GM21717 (cell line): ENCODE measurements around the gene DTL.
"Not testable (repeated sequence)": the region's sequence is repeated elsewhere in the genome, so short reads cannot be mapped to it uniquely, and the experiment has no call there.

Experiments used
- ATAC-seq: cut with Tn5 transposase; IDR thresholded peaks from one replicate; pipeline ENCODE4 v1.9.1; 2021; ENCODE audit warnings: mild to moderate bottlenecking, moderate library complexity; ENCODE audit not compliant: unreplicated experiment

DTL gene, protein sequence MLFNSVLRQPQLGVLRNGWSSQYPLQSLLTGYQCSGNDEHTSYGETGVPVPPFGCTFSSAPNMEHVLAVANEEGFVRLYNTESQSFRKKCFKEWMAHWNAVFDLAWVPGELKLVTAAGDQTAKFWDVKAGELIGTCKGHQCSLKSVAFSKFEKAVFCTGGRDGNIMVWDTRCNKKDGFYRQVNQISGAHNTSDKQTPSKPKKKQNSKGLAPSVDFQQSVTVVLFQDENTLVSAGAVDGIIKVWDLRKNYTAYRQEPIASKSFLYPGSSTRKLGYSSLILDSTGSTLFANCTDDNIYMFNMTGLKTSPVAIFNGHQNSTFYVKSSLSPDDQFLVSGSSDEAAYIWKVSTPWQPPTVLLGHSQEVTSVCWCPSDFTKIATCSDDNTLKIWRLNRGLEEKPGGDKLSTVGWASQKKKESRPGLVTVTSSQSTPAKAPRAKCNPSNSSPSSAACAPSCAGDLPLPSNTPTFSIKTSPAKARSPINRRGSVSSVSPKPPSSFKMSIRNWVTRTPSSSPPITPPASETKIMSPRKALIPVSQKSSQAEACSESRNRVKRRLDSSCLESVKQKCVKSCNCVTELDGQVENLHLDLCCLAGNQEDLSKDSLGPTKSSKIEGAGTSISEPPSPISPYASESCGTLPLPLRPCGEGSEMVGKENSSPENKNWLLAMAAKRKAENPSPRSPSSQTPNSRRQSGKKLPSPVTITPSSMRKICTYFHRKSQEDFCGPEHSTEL

DNA sequence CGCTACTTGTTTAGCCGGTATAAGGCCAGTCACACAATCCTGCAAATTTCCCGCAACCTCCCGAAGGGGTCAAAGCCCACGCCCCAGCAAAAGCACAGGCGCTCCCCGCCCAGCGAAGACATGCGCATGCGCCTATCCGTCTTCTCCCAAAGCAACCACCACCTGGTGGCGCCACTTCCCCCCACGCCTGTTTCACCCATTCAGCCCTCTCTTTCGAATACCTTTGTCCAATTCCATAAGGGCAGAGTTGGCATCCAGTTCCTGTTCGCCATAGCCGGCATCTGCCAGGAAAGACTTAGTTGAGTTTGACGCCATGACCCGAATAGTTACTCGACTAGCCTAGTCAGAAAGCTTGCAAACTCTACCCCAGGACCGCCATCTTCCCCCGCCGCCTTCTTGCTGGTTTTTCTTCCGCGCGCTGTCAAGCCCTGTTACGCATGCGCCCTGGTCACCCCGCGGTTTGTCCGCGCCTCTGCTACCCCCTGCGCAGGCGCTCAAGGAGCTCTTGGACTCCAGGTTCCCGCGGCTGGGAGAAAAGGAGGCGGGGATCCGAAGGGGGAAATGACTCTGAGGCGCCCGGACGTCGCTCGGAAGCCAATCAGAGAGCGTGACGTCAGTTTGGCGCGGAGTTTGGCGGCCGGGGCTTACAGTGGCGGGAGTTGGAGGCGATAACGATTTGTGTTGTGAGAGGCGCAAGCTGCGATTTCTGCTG, at the start of gene DTL, which contains the start of gene INTS7:
Gene DTL (plus strand): TSS at position 626 of the 712 bp plus-strand sequence. CDS start 143 bp downstream, outside the sequence.
Gene INTS7 (minus strand): TSS at position 435 of the 712 bp plus-strand sequence. CDS start 120 bp downstream, at position 315.
- peak; percentile 77 for ATAC-seq

GRCh38 chr1:211986628-211987254, 48.8 kb upstream of the DTL start:
- no peak for ATAC-seq

GRCh38 chr1:211991695-211992094, 43.9 kb upstream of the DTL start:
- ATAC-seq = no peak

- not testable (repeated sequence) for ATAC-seq
These were observed 38.1 kb upstream of the DTL start for GRCh38 chr1:211997426-211997825.

GRCh38 chr1:212002536-212002935, 33.0 kb upstream of the DTL start:
- ATAC-seq = no peak

- no peak for ATAC-seq
These were observed 30.5 kb upstream of the DTL start for GRCh38 chr1:212004895-212005608.

- no peak for ATAC-seq
These were observed 28.4 kb upstream of the DTL start for GRCh38 chr1:212007178-212007577.

DNA sequence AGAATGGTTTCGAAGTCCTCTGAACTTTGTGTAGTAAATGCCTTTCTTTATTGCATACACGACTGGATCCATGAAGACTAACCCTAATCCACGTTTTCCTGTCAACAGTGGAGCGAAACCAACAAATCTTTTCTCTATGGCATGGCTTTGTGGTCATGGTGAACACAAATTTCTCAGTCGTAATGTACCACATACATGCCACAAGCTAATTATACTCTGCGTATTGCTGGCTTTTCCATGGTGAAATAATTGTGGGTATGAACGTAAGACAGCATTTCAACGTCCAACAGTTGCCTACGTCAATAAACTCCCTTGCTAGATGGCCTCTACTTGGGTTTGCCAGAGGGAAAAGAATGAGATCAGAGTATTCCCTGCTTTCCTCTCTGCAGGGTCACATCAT, 27.7 kb upstream of the DTL start:
- ATAC-seq = no peak

GRCh38 chr1:212009561-212009960, 26.0 kb upstream of the DTL start:
- ATAC-seq = no peak

DNA sequence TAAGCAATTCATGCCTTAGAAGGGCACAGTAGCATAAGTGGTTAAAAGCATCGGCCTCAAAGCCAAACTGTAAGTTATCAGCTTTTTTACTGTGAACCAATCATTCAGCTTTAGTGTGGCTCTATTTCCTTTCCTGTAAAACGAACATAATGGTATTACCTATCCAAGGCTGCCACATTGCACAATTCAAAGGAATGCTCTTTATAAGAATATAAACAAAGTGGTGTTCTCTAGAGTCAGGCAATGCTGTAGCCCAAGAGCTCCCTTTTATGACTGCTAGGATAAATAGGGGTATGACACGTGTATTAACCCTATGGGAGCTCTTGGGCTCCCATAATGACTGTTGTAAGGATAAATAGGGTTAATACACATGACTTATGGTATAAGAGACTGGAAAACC, 25.5 kb upstream of the DTL start:
- ATAC-seq = no peak

DNA sequence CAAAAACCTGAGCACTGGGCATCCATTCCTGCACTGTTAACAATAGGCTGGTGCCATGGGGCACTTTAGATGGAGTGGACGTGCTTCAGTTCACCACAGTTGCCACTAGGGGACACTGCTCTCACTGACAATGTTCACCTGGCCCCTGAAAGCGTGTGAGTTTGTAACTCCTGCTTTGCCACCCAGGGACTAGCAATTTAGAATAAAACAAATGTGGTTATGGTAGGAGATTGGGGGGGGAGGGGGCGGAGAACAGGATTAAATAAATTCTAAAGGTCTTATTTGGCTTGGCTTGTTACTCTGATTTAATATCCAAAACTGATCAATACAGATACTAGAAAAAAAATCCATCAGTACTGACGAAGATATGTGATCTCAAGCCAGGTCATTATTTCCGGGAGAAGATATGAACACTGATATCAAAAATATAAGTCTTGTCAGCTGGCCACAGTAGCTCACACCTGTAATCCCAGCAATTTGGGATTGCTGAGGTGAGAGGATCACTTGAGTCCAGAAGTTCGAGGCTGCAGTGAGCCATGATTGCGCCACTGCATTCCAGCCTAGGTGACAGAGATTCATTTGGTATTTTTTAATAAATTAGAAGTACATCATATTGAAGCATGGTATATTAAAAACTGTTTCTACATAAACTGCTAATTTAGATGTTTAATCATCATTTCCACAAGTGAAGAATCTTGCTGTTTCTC, 23.4 kb upstream of the DTL start:
- ATAC-seq = peak; percentile 90

GRCh38 chr1:212013672-212014071, 21.9 kb upstream of the DTL start:
- no peak for ATAC-seq

DNA sequence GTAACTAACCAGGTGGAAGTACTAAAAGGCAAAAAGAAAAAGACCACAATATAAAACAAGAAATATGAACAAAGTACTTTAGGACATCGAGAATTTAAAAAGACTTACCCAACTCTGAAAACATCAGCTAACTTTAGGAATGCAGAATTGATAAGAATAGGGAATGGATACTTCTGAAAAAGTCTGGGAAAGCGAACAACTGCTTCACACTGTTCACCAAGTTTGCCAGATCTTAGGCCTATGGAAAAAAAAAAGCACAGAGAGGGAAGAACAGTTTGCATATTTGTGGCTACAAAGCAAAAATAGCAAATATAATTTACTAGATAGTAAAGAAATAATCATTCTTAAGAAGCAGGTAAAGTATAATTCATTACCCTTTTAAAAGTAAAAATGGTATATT, 14.6 kb upstream of the DTL start:
- ATAC-seq = no peak

- no peak for ATAC-seq
These were observed 14.0 kb upstream of the DTL start for GRCh38 chr1:212021563-212021962.

GRCh38 chr1:212022908-212023307, 12.6 kb upstream of the DTL start:
- not testable (repeated sequence) for ATAC-seq

DNA sequence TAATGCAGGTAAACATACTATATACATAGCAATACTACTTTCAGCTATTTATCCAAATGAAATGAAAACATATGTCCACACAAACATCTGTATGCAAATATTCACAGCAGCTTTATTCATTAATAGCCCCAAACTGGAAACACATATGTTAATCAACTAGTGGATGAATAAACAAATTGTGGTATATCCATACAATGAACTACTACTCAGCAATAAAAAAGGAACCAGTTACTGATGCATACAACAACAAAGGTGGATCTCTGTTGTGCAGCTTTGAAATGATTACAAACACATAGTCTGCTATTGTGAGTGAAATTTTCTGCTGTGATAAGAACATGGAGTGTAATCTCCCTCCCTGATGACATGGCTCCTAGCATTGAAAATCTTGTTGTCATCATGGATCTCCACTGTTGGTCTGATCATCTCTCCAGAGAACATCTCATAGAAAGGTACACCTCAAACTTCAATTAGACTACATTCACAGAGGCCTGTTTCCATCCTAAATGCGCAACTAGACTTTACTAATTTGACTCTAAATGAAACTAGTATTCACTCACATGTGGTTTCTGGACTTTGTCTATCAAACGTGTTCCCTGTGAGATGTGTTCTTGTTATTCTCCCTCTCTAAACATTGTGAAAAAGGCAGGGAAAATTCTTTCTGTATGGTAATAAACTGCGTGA, 10.9 kb upstream of the DTL start:
- no peak for ATAC-seq

DNA sequence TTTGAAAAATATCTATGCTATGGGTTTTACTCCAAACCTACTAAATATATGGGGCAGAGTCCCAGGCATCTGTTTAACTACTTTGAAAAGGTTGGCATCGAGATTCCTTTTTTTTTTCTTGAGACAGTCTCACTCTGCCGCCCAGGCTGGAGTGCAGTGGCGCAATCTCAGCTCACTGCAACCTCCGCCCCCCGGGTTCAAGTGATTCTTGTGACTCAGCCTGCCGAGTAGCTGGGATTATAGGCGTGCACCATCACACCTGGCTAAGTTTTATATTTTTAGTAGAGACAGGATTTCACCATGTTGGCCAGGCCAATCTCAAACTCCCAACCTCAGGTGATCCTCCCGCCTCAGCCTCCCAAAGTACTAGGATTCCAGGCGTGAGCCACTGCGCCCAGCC, 7.8 kb upstream of the DTL start:
- ATAC-seq = not testable (repeated sequence)

DNA sequence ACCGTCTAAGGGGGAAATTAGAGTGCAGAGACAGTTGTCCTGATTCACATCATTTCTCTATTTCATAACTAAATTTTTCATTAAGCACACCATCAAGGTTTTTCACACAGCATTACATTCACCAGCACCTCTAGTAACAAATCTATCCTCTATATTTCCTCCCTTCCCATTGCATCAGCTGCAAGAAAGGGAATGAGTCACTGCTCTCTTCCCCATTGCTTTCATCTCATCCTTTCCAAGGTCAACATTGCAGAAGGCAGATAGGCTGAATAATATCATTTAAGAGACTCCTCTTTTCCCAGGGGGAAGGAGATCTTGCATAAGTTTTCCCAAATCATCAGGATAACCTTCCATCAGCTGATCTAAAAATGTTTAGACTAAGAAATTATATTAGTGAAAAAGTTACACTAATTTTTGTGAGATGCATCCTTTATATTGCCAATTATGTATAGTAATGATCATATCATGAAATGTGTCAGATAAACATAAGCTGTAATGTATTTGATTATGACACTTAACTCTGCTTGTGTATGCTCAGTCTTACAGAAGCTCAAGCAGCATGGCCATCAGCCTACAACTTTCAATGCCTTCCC, 4.5 kb upstream of the DTL start:
- ATAC-seq = no peak
